ENCODE data around the gene FBXO3. TPM values are rescaled to one million over a fixed set of nuclear protein-coding genes. Genes with fewer than 3 reads are reported as not detected.

Gene FBXO3
- total and polyA plus RNA-seq, 2 of the 13 experiments (the other 11 are each of a cell fraction or from before 2014, with no cell fraction given): 20.4 to 27.6 TPM

DNA sequence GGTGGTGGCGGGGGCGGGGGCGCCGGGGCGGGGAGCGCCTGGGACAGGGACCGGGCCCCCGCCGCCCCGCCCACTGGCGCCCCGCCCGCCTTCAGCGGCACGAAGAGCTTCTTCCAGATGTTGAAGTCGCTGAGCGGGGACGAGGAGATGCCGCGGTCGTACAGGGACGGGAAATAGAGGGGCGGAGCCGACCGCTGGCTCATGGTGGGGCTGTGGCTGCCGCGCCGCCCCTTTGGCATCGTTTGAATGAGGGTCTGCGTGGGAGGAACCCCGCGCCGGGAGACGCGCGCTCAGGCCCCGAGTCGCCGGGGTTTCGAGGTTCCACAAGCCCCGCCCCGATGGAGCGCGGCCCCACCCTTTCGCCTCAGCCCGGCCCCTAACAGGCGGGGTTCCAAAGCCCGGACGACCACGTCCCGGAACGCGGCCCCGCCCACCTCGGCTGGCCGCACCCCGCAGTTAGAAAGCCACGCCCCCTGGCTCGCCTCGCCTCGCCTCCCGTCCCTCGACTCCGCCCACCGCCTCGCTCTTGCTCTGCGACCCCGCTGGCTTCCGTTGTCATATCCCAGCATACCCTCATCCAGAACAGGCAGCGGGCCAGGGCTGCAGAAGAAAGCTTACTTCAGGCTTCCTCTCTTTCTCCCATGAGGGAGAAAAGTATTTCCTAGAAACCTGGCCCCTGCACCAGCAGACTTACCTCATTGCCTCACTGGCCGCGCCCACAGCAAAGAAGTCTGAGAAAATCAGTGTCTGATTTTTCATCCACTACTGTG, 73.6 kb downstream of the FBXO3 start, which contains the start of gene C11orf91:
C11orf91 (minus strand) TSS at position 325 of the 770 bp plus-strand sequence; CDS start at position 239, 86 bp downstream.
- CTCF ChIA-PET (ENCODE audit: low intra/inter-chr PET ratio, low total read pairs): no interaction called here
- TF ChIP-seq, protein P1, sequence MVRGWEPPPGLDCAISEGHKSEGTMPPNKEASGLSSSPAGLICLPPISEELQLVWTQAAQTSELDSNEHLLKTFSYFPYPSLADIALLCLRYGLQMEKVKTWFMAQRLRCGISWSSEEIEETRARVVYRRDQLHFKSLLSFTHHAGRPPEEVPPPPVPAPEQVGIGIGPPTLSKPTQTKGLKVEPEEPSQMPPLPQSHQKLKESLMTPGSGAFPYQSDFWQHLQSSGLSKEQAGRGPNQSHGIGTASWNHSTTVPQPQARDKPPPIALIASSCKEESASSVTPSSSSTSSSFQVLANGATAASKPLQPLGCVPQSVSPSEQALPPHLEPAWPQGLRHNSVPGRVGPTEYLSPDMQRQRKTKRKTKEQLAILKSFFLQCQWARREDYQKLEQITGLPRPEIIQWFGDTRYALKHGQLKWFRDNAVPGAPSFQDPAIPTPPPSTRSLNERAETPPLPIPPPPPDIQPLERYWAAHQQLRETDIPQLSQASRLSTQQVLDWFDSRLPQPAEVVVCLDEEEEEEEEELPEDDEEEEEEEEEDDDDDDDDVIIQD (CRISPR knock-in tag; IDR thresholded peaks at IDR 0.05; ENCODE audit: low read depth): 0 out of 2 replicates have a peak, but pooled peaks have one; percentile 26
- TF ChIP-seq SIN3A (IDR thresholded peaks at IDR 0.05; ENCODE audit: borderline replicate concordance, low read depth, low read length): peak; percentile 11; the same call in 1 of the 2 replicates
- peak; percentile 40; the same call in 1 of the 2 replicates for TF ChIP-seq PHF20 (CRISPR knock-in tag; IDR thresholded peaks at IDR 0.05)
- TF ChIP-seq BORCS8-MEF2B (CRISPR knock-in tag; IDR thresholded peaks at IDR 0.05): peak; percentile 56; the same call in 1 of the 2 replicates
- no peak for TF ChIP-seq ZNF232 (CRISPR knock-in tag; IDR thresholded peaks at IDR 0.05; ENCODE audit: borderline replicate concordance)
- TF ChIP-seq SALL2 (CRISPR knock-in tag; IDR thresholded peaks at IDR 0.05): no peak
- TF ChIP-seq ZFX (CRISPR knock-in tag; IDR thresholded peaks at IDR 0.05; ENCODE audit: low read depth): peak; percentile 66
- no peak for TF ChIP-seq ZNF24 (IDR thresholded peaks at IDR 0.05)
- TF ChIP-seq, protein P2, sequence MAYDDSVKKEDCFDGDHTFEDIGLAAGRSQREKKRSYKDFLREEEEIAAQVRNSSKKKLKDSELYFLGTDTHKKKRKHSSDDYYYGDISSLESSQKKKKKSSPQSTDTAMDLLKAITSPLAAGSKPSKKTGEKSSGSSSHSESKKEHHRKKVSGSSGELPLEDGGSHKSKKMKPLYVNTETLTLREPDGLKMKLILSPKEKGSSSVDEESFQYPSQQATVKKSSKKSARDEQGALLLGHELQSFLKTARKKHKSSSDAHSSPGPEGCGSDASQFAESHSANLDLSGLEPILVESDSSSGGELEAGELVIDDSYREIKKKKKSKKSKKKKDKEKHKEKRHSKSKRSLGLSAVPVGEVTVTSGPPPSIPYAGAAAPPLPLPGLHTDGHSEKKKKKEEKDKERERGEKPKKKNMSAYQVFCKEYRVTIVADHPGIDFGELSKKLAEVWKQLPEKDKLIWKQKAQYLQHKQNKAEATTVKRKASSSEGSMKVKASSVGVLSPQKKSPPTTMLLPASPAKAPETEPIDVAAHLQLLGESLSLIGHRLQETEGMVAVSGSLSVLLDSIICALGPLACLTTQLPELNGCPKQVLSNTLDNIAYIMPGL (CRISPR knock-in tag; IDR thresholded peaks at IDR 0.05; ENCODE audit: borderline replicate concordance in 1 of 2, low read depth in 1 of 2): peak in 1 of 2 experiments; percentile 68; a peak in 1 of 4 replicates
- TF ChIP-seq ZNF816 (CRISPR knock-in tag; IDR thresholded peaks at IDR 0.05; ENCODE audit: borderline replicate concordance): peak; percentile 61; the same call in 1 of the 2 replicates
- no peak for TF ChIP-seq ZC3H4 (CRISPR knock-in tag; IDR thresholded peaks at IDR 0.05; ENCODE audit: borderline replicate concordance)
- no peak for TF ChIP-seq ZNF17 (CRISPR knock-in tag; IDR thresholded peaks at IDR 0.05)
- 0 out of 2 replicates have a peak, but pooled peaks have one; percentile 67 for TF ChIP-seq KAT7 (CRISPR knock-in tag; IDR thresholded peaks at IDR 0.05; ENCODE audit: borderline replicate concordance)
- TF ChIP-seq, protein P3, sequence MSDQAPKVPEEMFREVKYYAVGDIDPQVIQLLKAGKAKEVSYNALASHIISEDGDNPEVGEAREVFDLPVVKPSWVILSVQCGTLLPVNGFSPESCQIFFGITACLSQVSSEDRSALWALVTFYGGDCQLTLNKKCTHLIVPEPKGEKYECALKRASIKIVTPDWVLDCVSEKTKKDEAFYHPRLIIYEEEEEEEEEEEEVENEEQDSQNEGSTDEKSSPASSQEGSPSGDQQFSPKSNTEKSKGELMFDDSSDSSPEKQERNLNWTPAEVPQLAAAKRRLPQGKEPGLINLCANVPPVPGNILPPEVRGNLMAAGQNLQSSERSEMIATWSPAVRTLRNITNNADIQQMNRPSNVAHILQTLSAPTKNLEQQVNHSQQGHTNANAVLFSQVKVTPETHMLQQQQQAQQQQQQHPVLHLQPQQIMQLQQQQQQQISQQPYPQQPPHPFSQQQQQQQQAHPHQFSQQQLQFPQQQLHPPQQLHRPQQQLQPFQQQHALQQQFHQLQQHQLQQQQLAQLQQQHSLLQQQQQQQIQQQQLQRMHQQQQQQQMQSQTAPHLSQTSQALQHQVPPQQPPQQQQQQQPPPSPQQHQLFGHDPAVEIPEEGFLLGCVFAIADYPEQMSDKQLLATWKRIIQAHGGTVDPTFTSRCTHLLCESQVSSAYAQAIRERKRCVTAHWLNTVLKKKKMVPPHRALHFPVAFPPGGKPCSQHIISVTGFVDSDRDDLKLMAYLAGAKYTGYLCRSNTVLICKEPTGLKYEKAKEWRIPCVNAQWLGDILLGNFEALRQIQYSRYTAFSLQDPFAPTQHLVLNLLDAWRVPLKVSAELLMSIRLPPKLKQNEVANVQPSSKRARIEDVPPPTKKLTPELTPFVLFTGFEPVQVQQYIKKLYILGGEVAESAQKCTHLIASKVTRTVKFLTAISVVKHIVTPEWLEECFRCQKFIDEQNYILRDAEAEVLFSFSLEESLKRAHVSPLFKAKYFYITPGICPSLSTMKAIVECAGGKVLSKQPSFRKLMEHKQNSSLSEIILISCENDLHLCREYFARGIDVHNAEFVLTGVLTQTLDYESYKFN (CRISPR knock-in tag; conservative IDR thresholded peaks at IDR 0.05): 0 out of 2 replicates have a peak, but pooled peaks have one; percentile 19
- TF ChIP-seq ZFP36L1 (CRISPR knock-in tag; IDR thresholded peaks at IDR 0.05): peak; percentile 85; the same call in 1 of the 2 replicates
- peak; percentile 69; the same call in 1 of the 2 replicates for TF ChIP-seq ARNT2 (CRISPR knock-in tag; IDR thresholded peaks at IDR 0.05; ENCODE audit: low read depth)

More for the DNA sequence above, 73.6 kb downstream of the FBXO3 start, which contains the start of gene C11orf91:
- BruUV-seq (replicated peaks): no TSS peak
- intact Hi-C loops (cut with micrococcal nuclease; ENCODE audit: unreplicated experiment) (no loop called here), in situ Hi-C loops (cut with HindIII; ENCODE audit: extremely low pct_ligation_motif_present, low pct_unique_long_range_greater_than_20kb) (no loop called here)
- Histone ChIP-seq H2AFZ (ENCODE audit: low read length) (peak within 1 kb of the TSS; percentile 20), H3K4me3 (replicated peaks in 1 of 3; ENCODE audit: insufficient read depth in 1 of 3, low read depth in 2 of 3, low read length in 3 of 3) (peak within 1 kb of the TSS; percentile 64 to 77 (median 75)), H3K9ac (ENCODE audit: insufficient read depth, low read depth, low read length) (peak within 1 kb of the TSS; percentile 70), H3K9me3 (ENCODE audit: low read length) (no peaks in the 10 kb centered on the region), H4K20me1 (ENCODE audit: insufficient read depth, low read length) (no peaks in the 10 kb centered on the region; the same call in 1 of the 2 replicates), H3K79me2 (ENCODE audit: insufficient read depth, low read length) (no peaks in the 10 kb centered on the region), H3K27ac (ENCODE audit: extremely low read length, insufficient read depth, low read length) (peak within 1 kb of the TSS; percentile 97), H3K4me1 (ENCODE audit: insufficient read depth, low read length) (peaks cover 79% of the 10 kb centered on the region), H3K4me2 (ENCODE audit: low read depth, low read length) (peak within 1 kb of the TSS; percentile 96), H3K27me3 (ENCODE audit: control insufficient read depth in 1 of 2, insufficient read depth in 2 of 2, low read length in 2 of 2) (no peaks in the 10 kb centered on the region), H3K36me3 (replicated peaks in 1 of 2; ENCODE audit: control insufficient read depth in 1 of 2, insufficient read depth in 2 of 2, low read length in 2 of 2) (no peaks in the 10 kb centered on the region; a peak in 1 of 5 replicates)
- DNase-seq (ENCODE audit: low spot score) (peak; percentile 87), FAIRE-seq (peak; percentile 60), ATAC-seq (peak; percentile 72)
- POLR2A ChIA-PET: interaction anchor here (1.1 to 4.4 kb wide), 7 partner anchors 10 to 73 kb away, joined by 3 to 81 read pairs (median 6); partner anchors contain the start of genes CD59 and FBXO3
- WGBS (ENCODE audit: low lambda C conversion rate): under 1% methylated on average over 23 of the region's 72 CpGs

Data from HepG2 (cell line).